NT2/D1 (cell line): Measurements from ENCODE around the gene CWC27.

ENCODE experiments used
- DNase-seq: peaks from one replicate; pipeline ENCODE4 v3.0.0-alpha.2; 2011; ENCODE audit warnings: low read depth, low spot score
- H3K27me3 ChIP-seq: 2 replicates; pipeline ENCODE4 v1.6.0; 2011; ENCODE audit warnings: mild to moderate bottlenecking; ENCODE audit not compliant: insufficient read length, insufficient read depth
- H3K36me3 ChIP-seq: 2 replicates; pipeline ENCODE4 v1.6.1; 2011; ENCODE audit warnings: mild to moderate bottlenecking, low read length, mixed read lengths; ENCODE audit not compliant: insufficient read depth, insufficient read length
- H3K4me1 ChIP-seq: 2 replicates; pipeline ENCODE4 v1.5.1; 2011; ENCODE audit not compliant: insufficient read depth, insufficient read length
- H3K4me3 ChIP-seq: 2 replicates; pipeline ENCODE4 v1.5.1; 2011; ENCODE audit warnings: low read depth; ENCODE audit not compliant: insufficient read length
- H3K9ac ChIP-seq: 2 replicates; pipeline ENCODE4 v1.6.0; 2011; ENCODE audit warnings: low read depth; ENCODE audit not compliant: insufficient read length
- H3K9me3 ChIP-seq: 2 replicates; pipeline ENCODE4 v1.5.1; 2011; ENCODE audit warnings: mild to moderate bottlenecking, low read length; ENCODE audit not compliant: insufficient read depth
- SUZ12 ChIP-seq: IDR thresholded peaks from 2 replicates; pipeline ENCODE4 v1.6.1; 2011; ENCODE audit not compliant: insufficient read length, insufficient read depth; ENCODE audit errors: extremely low read depth
- YY1 ChIP-seq: IDR thresholded peaks from 2 replicates; pipeline ENCODE4 v1.6.1; 2011; ENCODE audit not compliant: insufficient read length, insufficient read depth
- ZNF274 ChIP-seq: IDR thresholded peaks from 2 replicates; pipeline ENCODE4 v1.6.1; 2011; ENCODE audit warnings: mild to moderate bottlenecking, low read depth, low read length

CWC27 gene

DNA sequence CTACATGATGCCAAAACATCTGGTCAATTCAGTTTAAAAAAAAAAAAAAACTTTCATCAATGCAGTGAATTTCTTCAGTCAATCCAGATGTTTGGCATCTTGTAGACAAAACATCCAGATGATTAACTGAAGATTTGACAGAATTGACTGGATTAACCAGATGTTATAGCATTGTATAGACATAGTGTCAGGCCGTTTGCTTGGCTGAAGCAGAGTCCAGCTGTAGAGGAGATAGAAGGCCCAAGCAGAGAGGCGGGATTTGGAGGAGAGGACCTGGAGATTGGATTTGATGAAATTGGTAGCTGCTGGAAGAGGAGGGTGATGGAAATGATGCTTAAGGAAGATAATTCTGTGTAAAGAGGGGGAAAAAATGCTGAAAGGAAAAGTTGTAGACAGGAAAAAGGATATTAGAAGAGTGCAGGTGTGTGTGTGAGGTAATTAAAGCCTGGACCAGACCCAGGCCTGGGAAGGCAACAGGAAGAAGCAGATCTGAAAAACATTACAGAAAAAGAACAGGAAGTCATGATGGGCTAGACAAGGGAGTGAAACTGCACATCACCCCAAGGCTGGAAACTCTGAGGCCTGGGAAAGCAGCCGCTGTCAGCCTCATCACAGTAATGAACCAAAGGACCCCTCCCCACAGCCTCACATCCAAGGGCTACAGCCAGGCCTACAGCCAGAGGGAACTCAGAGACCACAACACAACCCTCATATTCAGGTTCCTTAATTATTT lies 258.3 kb downstream of the CWC27 start:
- Histone ChIP-seq H3K9ac (no peak overlapping the region), H3K27me3 (no peaks in the 10 kb centered on the region), H3K9me3 (no peaks in the 10 kb centered on the region), H3K4me1 (no peaks in the 10 kb centered on the region), H3K36me3 (no peaks in the 10 kb centered on the region), H3K4me3 (no peak overlapping the region)
- no peak for DNase-seq
- TF ChIP-seq SUZ12 (no peak), ZNF274 (no peak), YY1 (no peak)

DNA sequence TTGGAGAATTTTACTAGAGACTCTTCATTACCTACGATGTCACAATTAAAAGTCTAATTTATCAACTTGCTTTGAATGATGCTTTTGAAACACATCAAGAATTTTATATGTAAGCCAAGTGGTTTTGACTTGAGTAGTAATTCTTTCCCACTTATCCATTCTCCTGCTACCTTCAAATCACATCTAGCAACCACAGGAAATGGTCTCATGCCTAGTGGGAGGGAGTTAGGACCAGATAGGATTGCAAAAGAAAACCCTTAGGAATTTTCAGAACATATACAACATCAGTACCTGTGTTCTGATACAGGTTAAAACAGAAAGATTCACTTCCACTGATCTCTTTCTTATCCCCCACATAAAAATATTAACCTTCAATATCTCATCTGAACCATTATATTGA lies 260.4 kb downstream of the CWC27 start:
- Histone ChIP-seq H3K4me3 (no peak overlapping the region), H3K9ac (no peak overlapping the region), H3K27me3 (no peaks in the 10 kb centered on the region), H3K9me3 (no peaks in the 10 kb centered on the region), H3K4me1 (no peaks in the 10 kb centered on the region), H3K36me3 (no peaks in the 10 kb centered on the region)
- no peak for DNase-seq
- TF ChIP-seq YY1 (no peak), ZNF274 (no peak), SUZ12 (no peak)

DNA sequence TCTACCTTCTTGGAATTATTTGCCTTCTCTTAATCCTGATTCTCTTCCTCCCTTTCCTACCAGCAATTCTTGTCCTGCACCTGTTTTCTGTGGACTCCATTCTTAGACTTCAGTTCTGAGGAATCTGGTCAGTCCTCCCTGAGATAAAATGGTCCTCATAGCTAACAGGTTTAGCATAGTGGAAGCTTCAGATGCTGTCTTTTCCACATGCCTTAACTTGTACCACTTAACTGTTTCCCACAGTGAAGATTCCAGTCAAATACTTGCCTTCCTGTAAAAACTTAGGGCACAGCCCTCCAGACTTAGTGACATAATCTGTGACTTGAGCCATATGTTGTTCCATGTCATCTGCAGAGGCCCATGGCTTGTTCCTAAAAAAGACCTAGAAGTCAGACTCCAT lies 261.3 kb downstream of the CWC27 start:
- H3K9ac ChIP-seq: no peak overlapping the region
- H3K27me3 ChIP-seq: no peaks in the 10 kb centered on the region
- TF ChIP-seq SUZ12 (no peak), ZNF274 (no peak), YY1 (no peak)
- H3K9me3 ChIP-seq: no peaks in the 10 kb centered on the region
- no peaks in the 10 kb centered on the region for H3K4me1 ChIP-seq
- H3K4me3 ChIP-seq: no peak overlapping the region
- H3K36me3 ChIP-seq: no peaks in the 10 kb centered on the region
- no peak for DNase-seq

DNA sequence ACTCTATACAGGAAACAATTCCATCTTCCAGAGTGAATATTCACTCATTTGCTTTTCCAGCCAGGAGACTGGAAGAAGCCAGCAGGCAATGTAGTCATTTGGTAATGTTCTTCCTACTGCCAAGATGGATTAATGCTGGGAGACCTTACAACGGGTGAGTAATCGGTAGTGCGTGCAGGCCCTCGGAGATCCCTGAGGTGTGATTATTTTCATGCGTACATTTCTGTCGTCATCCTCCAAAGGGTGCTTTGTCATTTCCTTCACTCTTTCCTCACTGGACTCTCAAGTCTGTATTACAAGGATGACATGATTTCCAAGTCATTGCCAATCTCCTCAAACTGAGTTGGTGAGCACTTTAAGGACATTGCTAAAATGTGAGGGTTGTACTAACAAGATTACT lies 263.5 kb downstream of the CWC27 start:
- no peak for DNase-seq
- TF ChIP-seq YY1: no peak
- TF ChIP-seq ZNF274: no peak
- TF ChIP-seq SUZ12: no peak
- H3K9ac ChIP-seq: no peak overlapping the region
- no peaks in the 10 kb centered on the region for H3K36me3 ChIP-seq
- H3K4me1 ChIP-seq: no peaks in the 10 kb centered on the region
- peaks cover 4% of the 10 kb centered on the region for H3K27me3 ChIP-seq
- no peaks in the 10 kb centered on the region for H3K9me3 ChIP-seq
- no peak overlapping the region for H3K4me3 ChIP-seq

DNA sequence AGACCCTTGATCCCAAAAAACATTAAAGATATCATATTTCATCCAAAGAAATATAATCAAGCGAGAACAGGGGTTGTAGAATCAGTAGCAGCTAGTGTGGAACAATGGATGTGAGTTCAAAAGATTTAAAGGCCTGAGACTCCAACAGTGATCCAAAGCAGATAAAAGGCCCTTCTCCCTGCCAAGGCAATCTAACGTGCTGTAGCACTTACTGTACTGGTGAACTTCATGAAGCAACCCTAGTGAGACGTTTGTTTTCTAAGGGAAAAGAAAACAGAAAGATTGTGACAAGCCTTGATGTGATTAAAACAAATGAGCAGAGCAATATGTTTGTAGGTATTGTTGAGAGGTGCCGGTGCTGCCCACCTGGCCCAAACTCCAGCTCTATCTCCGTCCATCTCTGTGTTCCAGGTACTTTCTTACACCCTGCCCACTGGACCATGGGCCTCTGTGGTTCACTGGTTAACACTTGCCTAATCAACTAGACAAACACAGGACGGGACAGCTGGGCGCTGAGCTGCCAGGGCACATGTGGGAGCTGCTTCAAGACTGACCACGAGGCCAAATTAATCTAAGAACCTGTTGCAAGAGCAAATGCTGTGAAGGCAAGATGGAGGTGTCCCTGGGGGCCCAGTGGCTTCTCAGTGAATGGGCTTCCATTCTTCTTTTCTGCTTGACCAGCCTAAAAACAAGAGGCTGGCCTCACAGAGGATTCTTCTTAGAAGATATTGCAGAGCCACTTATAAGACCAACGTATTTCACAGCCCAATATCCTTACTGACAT lies 265.5 kb downstream of the CWC27 start:
- H3K27me3 ChIP-seq: peaks cover 4% of the 10 kb centered on the region
- H3K36me3 ChIP-seq: no peaks in the 10 kb centered on the region
- TF ChIP-seq YY1 (no peak), ZNF274 (no peak), SUZ12 (no peak)
- H3K4me3 ChIP-seq: no peak overlapping the region
- no peaks in the 10 kb centered on the region for H3K4me1 ChIP-seq
- DNase-seq: no peak
- no peaks in the 10 kb centered on the region for H3K9me3 ChIP-seq
- H3K9ac ChIP-seq: no peak overlapping the region

DNA sequence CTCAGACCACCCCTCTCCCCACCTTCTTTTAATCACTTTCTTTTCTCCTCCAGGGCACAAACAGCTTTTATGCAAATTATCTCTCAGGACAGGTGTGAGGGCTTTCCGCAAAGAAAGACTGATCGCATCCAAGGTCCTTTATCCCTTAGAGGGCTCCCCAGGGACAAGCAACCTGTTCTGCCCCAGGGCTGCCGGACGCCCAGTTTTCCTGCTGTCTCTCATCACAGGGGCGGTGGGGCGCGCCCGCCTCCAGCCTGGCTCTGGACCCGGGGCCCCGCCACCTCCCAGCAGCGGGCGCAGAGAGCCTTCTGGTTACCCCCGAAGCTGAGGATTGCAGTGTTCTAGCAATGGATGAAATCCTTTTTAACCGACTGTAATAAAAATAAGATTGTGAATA lies 266.1 kb downstream of the CWC27 start:
- Histone ChIP-seq H3K9ac (peak overlapping the region; percentile 57), H3K36me3 (no peaks in the 10 kb centered on the region), H3K4me3 (peak overlapping the region; percentile 24), H3K27me3 (peaks cover 4% of the 10 kb centered on the region), H3K4me1 (no peaks in the 10 kb centered on the region), H3K9me3 (no peaks in the 10 kb centered on the region)
- no peak for DNase-seq
- TF ChIP-seq YY1 (no peak), SUZ12 (no peak), ZNF274 (no peak)
